ENCODE data around the gene VASP.

DNA sequence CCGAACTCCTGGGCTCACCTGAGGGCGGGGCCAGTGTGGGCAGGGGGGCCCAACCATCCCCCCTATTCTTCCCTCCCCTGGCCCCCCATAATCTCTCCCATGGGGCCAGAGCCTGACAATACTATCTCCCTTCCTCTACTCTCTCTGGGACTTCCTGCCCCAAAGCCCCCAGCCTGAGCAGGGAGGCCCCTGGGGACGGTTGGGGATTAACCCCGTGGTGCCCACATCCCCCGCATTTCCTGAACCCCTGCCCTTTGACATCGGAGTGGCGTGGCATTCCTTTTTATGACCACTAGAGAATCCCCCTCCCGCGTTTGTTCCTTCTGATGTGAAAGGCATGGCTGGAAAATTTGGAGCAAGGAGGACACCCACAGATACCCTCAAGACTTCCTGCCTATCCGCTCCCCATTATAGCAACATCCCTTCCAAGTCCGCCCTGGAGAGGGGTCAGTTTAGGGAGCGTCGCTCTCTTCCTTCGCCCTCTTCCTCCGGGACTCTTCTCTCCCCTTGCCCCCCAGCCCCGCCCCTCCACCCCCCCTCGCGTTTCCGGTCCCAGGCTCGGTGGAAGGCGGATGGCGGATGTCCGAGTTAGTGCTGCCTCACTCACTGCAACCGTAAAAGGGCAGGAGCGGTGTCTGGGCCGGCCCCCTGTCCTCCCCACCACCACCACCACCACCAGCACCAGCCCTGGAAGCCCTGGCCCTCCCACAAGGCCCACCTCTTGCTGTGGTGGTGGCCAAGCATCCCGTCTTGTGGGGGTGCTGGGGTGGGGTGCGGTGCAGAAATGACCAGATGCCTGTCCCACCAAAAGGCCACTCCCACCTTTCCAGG lies 1.8 kb downstream of the VASP start:
- TF ChIP-seq MYC (IDR thresholded peaks at IDR 0.05; ENCODE audit: borderline replicate concordance, low read length), result 0 out of 2 replicates have a peak, but pooled peaks have one; percentile 28
- TF ChIP-seq, protein P1, sequence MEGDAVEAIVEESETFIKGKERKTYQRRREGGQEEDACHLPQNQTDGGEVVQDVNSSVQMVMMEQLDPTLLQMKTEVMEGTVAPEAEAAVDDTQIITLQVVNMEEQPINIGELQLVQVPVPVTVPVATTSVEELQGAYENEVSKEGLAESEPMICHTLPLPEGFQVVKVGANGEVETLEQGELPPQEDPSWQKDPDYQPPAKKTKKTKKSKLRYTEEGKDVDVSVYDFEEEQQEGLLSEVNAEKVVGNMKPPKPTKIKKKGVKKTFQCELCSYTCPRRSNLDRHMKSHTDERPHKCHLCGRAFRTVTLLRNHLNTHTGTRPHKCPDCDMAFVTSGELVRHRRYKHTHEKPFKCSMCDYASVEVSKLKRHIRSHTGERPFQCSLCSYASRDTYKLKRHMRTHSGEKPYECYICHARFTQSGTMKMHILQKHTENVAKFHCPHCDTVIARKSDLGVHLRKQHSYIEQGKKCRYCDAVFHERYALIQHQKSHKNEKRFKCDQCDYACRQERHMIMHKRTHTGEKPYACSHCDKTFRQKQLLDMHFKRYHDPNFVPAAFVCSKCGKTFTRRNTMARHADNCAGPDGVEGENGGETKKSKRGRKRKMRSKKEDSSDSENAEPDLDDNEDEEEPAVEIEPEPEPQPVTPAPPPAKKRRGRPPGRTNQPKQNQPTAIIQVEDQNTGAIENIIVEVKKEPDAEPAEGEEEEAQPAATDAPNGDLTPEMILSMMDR (IDR thresholded peaks at IDR 0.05), result no peak; the same call in 2 of the 3 replicates
- TF ChIP-seq, protein P2, sequence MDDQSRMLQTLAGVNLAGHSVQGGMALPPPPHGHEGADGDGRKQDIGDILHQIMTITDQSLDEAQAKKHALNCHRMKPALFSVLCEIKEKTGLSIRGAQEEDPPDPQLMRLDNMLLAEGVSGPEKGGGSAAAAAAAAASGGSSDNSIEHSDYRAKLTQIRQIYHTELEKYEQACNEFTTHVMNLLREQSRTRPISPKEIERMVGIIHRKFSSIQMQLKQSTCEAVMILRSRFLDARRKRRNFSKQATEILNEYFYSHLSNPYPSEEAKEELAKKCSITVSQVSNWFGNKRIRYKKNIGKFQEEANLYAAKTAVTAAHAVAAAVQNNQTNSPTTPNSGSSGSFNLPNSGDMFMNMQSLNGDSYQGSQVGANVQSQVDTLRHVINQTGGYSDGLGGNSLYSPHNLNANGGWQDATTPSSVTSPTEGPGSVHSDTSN (IDR thresholded peaks at IDR 0.05), result no peak
- TF ChIP-seq KDM5A (IDR thresholded peaks at IDR 0.05), result no peak
- TF ChIP-seq, protein P3, sequence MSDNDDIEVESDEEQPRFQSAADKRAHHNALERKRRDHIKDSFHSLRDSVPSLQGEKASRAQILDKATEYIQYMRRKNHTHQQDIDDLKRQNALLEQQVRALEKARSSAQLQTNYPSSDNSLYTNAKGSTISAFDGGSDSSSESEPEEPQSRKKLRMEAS (IDR thresholded peaks at IDR 0.05), result no peak
- TF ChIP-seq POLR2AphosphoS2 (conservative IDR thresholded peaks at IDR 0.05; ENCODE audit: low read length), result no peak
- no peak for TF ChIP-seq NFE2L2 (conservative IDR thresholded peaks at IDR 0.05; ENCODE audit: low read length)
- TF ChIP-seq POLR2A (IDR thresholded peaks at IDR 0.05; ENCODE audit: low read length), result 0 out of 2 replicates have a peak, but pooled peaks have one; percentile 12
- TF ChIP-seq, protein P4, sequence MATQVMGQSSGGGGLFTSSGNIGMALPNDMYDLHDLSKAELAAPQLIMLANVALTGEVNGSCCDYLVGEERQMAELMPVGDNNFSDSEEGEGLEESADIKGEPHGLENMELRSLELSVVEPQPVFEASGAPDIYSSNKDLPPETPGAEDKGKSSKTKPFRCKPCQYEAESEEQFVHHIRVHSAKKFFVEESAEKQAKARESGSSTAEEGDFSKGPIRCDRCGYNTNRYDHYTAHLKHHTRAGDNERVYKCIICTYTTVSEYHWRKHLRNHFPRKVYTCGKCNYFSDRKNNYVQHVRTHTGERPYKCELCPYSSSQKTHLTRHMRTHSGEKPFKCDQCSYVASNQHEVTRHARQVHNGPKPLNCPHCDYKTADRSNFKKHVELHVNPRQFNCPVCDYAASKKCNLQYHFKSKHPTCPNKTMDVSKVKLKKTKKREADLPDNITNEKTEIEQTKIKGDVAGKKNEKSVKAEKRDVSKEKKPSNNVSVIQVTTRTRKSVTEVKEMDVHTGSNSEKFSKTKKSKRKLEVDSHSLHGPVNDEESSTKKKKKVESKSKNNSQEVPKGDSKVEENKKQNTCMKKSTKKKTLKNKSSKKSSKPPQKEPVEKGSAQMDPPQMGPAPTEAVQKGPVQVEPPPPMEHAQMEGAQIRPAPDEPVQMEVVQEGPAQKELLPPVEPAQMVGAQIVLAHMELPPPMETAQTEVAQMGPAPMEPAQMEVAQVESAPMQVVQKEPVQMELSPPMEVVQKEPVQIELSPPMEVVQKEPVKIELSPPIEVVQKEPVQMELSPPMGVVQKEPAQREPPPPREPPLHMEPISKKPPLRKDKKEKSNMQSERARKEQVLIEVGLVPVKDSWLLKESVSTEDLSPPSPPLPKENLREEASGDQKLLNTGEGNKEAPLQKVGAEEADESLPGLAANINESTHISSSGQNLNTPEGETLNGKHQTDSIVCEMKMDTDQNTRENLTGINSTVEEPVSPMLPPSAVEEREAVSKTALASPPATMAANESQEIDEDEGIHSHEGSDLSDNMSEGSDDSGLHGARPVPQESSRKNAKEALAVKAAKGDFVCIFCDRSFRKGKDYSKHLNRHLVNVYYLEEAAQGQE (IDR thresholded peaks at IDR 0.05), result no peak
- TF ChIP-seq, protein P5, sequence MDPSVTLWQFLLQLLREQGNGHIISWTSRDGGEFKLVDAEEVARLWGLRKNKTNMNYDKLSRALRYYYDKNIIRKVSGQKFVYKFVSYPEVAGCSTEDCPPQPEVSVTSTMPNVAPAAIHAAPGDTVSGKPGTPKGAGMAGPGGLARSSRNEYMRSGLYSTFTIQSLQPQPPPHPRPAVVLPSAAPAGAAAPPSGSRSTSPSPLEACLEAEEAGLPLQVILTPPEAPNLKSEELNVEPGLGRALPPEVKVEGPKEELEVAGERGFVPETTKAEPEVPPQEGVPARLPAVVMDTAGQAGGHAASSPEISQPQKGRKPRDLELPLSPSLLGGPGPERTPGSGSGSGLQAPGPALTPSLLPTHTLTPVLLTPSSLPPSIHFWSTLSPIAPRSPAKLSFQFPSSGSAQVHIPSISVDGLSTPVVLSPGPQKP (IDR thresholded peaks at IDR 0.05; ENCODE audit: low read depth, low read length), result no peak
- TF ChIP-seq, protein P6, sequence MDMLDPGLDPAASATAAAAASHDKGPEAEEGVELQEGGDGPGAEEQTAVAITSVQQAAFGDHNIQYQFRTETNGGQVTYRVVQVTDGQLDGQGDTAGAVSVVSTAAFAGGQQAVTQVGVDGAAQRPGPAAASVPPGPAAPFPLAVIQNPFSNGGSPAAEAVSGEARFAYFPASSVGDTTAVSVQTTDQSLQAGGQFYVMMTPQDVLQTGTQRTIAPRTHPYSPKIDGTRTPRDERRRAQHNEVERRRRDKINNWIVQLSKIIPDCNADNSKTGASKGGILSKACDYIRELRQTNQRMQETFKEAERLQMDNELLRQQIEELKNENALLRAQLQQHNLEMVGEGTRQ (IDR thresholded peaks at IDR 0.05), result no peak
- TF ChIP-seq, protein P7, sequence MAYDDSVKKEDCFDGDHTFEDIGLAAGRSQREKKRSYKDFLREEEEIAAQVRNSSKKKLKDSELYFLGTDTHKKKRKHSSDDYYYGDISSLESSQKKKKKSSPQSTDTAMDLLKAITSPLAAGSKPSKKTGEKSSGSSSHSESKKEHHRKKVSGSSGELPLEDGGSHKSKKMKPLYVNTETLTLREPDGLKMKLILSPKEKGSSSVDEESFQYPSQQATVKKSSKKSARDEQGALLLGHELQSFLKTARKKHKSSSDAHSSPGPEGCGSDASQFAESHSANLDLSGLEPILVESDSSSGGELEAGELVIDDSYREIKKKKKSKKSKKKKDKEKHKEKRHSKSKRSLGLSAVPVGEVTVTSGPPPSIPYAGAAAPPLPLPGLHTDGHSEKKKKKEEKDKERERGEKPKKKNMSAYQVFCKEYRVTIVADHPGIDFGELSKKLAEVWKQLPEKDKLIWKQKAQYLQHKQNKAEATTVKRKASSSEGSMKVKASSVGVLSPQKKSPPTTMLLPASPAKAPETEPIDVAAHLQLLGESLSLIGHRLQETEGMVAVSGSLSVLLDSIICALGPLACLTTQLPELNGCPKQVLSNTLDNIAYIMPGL (CRISPR knock-in tag; IDR thresholded peaks at IDR 0.05; ENCODE audit: borderline replicate concordance), result no peak
- TF ChIP-seq EP300 (IDR thresholded peaks at IDR 0.05), result no peak

All from A549 (cell line).